K562 (cell line): ENCODE data around the gene STUM. TPM values are rescaled to one million over a fixed set of nuclear protein-coding genes. Genes with fewer than 3 reads are reported as not detected.

Source experiments
- ATAC-seq: fragments of 200-7000 bp; cut with Tn5 transposase; 3 replicates; pipeline ENCODE4 v1.9.1; 2020; ENCODE audit warnings: moderate library complexity
- BruUV-seq: library from RNA; stranded (reverse); fragments of 400-500 nt; replicated peaks from 2 replicates; lab custom pipeline; 2021; lab: Mats Ljungman, UMichigan
- CTCF ChIA-PET: fragments of 300-600 bp; formaldehyde crosslinking; extraction: SDS; loops from one replicate; lab custom pipeline; 2021; ENCODE audit warnings: low intra/inter-chr PET ratio; lab: Yijun Ruan, JAX
- POLR2A ChIA-PET: fragments of 300-600, 350-650 bp; sonication (Branson Sonifier 250); formaldehyde crosslinking; extraction: SDS; loops from one replicate; lab custom pipeline; 2021; ENCODE audit warnings: antibody characterized with exemption, inconsistent platforms; lab: Yijun Ruan, JAX
- DNase-seq, 4 experiments: peaks; one replicate each; pipeline versions ENCODE4 v3.0.0 to v3.0.0-alpha.2; 2011 to 2018; ENCODE audit warnings: low spot score in 3 of 4, mixed read lengths in 3 of 4; ENCODE audit errors: extremely low read depth in 1 of 4
- FAIRE-seq: peaks from 2 replicates; lab custom pipeline; 2011; peaks lifted over from hg19 to GRCh38; lab: Jason Lieb, UNC
- H2AFZ ChIP-seq: 2 replicates; pipeline ENCODE4 v1.6.0; 2011; ENCODE audit warnings: low read depth, low read length, control low read depth, inconsistent platforms
- H3K27ac ChIP-seq: fragments of 200-600 bp; 3 replicates; pipeline ENCODE4 v1.8.0; 2011; ENCODE audit warnings: low read depth, mild to moderate bottlenecking, control low read depth, inconsistent platforms, low read length, moderate library complexity, mixed read lengths; ENCODE audit errors: extremely low read depth
- H3K27me3 ChIP-seq, 2 experiments: fragments of 300-600 bp in 1 of 2; 2 replicates in 1 of 2; 3 replicates in 1 of 2; pipeline versions ENCODE4 v1.6.0 to v1.8.0; 2011; ENCODE audit warnings: inconsistent platforms in 2 of 2, low read length in 2 of 2, mild to moderate bottlenecking in 1 of 2, mixed read lengths in 1 of 2, moderate library complexity in 1 of 2; ENCODE audit not compliant: control insufficient read depth in 2 of 2, insufficient read depth in 2 of 2
- H3K36me3 ChIP-seq: fragments of 300-600 bp; 3 replicates; pipeline ENCODE4 v1.8.0; 2011; ENCODE audit warnings: mild to moderate bottlenecking, low read length, inconsistent platforms; ENCODE audit not compliant: control insufficient read depth, insufficient read depth
- H3K4me1 ChIP-seq, 2 experiments: fragments of 200-600 bp in 1 of 2; replicated peaks in 1 of 2; 2 replicates in 1 of 2; 3 replicates in 1 of 2; pipeline versions ENCODE4 v1.5.1 to v1.8.0; 2011; ENCODE audit warnings: inconsistent platforms in 2 of 2, low read length in 2 of 2, mild to moderate bottlenecking in 1 of 2, mixed read lengths in 1 of 2, moderate library complexity in 1 of 2; ENCODE audit not compliant: control insufficient read depth in 2 of 2, insufficient read depth in 2 of 2
- H3K4me2 ChIP-seq: 2 replicates; pipeline ENCODE4 v1.6.1; 2011; ENCODE audit warnings: low read length, control low read depth, inconsistent platforms, mixed read lengths; ENCODE audit not compliant: insufficient read depth
- H3K4me3 ChIP-seq: fragments of 200-600 bp; sonication (generic), shearing (Covaris generic); 2 replicates; pipeline ENCODE4 v1.5.1; 2016; ENCODE audit warnings: control low read depth, inconsistent platforms
- H3K79me2 ChIP-seq: fragments of 200-600 bp; 3 replicates; pipeline ENCODE4 v1.8.0; 2011; ENCODE audit warnings: low read length, inconsistent platforms; ENCODE audit not compliant: control insufficient read depth, insufficient read depth
- H3K9ac ChIP-seq, 2 experiments: 2 replicates each; pipeline versions ENCODE4 v1.6.0 to v1.6.1; 2011; ENCODE audit warnings: low read depth in 2 of 2, low read length in 2 of 2, control low read depth in 1 of 2, inconsistent platforms in 1 of 2, mild to moderate bottlenecking in 1 of 2, mixed read lengths in 1 of 2; ENCODE audit not compliant: insufficient read depth in 1 of 2
- H3K9me1 ChIP-seq: one replicate; pipeline ENCODE4 v1.6.0; 2011; ENCODE audit warnings: inconsistent platforms, mild to moderate bottlenecking, low read length, moderate library complexity; ENCODE audit not compliant: control insufficient read depth, insufficient read depth
- H3K9me3 ChIP-seq: replicated peaks from 2 replicates; pipeline ENCODE4 v1.5.1; 2011; ENCODE audit warnings: low read depth, low read length, inconsistent platforms; ENCODE audit not compliant: control insufficient read depth, insufficient read depth
- H4K20me1 ChIP-seq: replicated peaks from 2 replicates; pipeline ENCODE4 v1.6.1; 2011; ENCODE audit warnings: low read length, inconsistent platforms, mixed read lengths; ENCODE audit not compliant: control insufficient read depth, insufficient read depth
- CBFA2T3 ChIP-seq: fragments of 450-650 bp; IDR thresholded peaks from 2 replicates; pipeline ENCODE4 v1.6.1; 2017
- CREB1 ChIP-seq, 2 experiments: sonication (generic) in 1 of 2; formaldehyde crosslinking in 1 of 2; IDR thresholded peaks; 2 replicates each; pipeline versions ENCODE4 v1.6.1 to v1.8.0; 2012 to 2022; ENCODE audit warnings: inconsistent platforms in 1 of 2, mild to moderate bottlenecking in 1 of 2, missing genetic modification reagents in 1 of 2, moderate library complexity in 1 of 2
- CTCFL ChIP-seq: IDR thresholded peaks from 2 replicates; pipeline ENCODE4 v1.6.1; 2011; ENCODE audit warnings: borderline replicate concordance, low read depth, mild to moderate bottlenecking, moderate library complexity, low read length; ENCODE audit not compliant: insufficient read depth, poor library complexity, severe bottlenecking
- DACH1 ChIP-seq: fragments of 450-650 bp; IDR thresholded peaks from 2 replicates; pipeline ENCODE4 v1.6.1; 2018; ENCODE audit not compliant: partially characterized antibody
- EP400 ChIP-seq: fragments of 450-650 bp; IDR thresholded peaks from 2 replicates; pipeline ENCODE4 v1.6.1; 2017; ENCODE audit warnings: antibody characterized with exemption, mild to moderate bottlenecking, moderate library complexity
- HIVEP1 ChIP-seq: fragments of 250-450 bp; sonication (Bioruptor Pico); IDR thresholded peaks from 2 replicates; pipeline ENCODE4 v1.4.0; 2020; ENCODE audit warnings: mild to moderate bottlenecking
- HNRNPUL1 ChIP-seq: fragments of 200-400 bp; formaldehyde crosslinking; IDR thresholded peaks from 2 replicates; pipeline ENCODE4 v1.6.1; 2017; ENCODE audit warnings: low read length
- SIN3B ChIP-seq: fragments of 450-650 bp; IDR thresholded peaks from 2 replicates; pipeline ENCODE4 v1.6.1; 2017; ENCODE audit warnings: low read depth, mild to moderate bottlenecking, moderate library complexity
- TAF7 ChIP-seq: fragments of 450-650 bp; IDR thresholded peaks from 2 replicates; pipeline ENCODE4 v1.6.1; 2016; ENCODE audit warnings: missing genetic modification characterization, missing compliant biosample characterization
- U2AF1 ChIP-seq: fragments of 200-400 bp; formaldehyde crosslinking; optimal IDR thresholded peaks from 2 replicates; pipeline ENCODE3; 2017; ENCODE audit warnings: mild to moderate bottlenecking, low read depth, low read length, moderate library complexity
- ZNF655 ChIP-seq: fragments of 250-450 bp; sonication (Bioruptor Pico); IDR thresholded peaks from 2 replicates; pipeline ENCODE4 v1.5.0; 2021
- ZNF76 ChIP-seq: fragments of 250-450 bp; sonication (Bioruptor Pico); IDR thresholded peaks from 2 replicates; pipeline ENCODE4 v1.4.0; 2020; ENCODE audit warnings: mild to moderate bottlenecking, moderate library complexity, borderline replicate concordance
- WGBS: fragments of 100-300 bp; shearing (Covaris generic); methylation state at CpG from one replicate; pipeline ENCODE4 v1.1.6; 2016; ENCODE audit warnings: low coverage, mixed read lengths; ENCODE audit not compliant: insufficient coverage; ENCODE audit errors: missing lambda C conversion rate; 5-methylcytosine and 5-hydroxymethylcytosine counted together
- in situ Hi-C: fragments of 300-500 bp; cut with MboI; formaldehyde crosslinking; loops from 4 replicates; pipeline ENCODE4 v1.15.0; 2018; ENCODE audit warnings: inconsistent platforms, mixed read lengths
- intact Hi-C: fragments of 100-400 bp; cut with micrococcal nuclease; formaldehyde crosslinking; loops from 2 replicates; pipeline ENCODE4 v1.14.2; 2022
- polyA plus RNA-seq, 8 experiments: library from polyadenylated mRNA; depleted of rRNA in 4 of 8; stranded (reverse) in 5 of 8; unstranded in 3 of 8; fragments of >200 nt; fragmentation: Nextera tagmentation in 2 of 8; fragmentation: Illumina TruSeq in 1 of 8; extraction: Ambion mirVana in 2 of 8; extraction: Trizol in 1 of 8; gene quantifications; 2 replicates each; pipeline versions ENCODE4 v1.2.1 to v1.2.3, GENCODE V29; 2011 to 2014; ENCODE audit warnings: inconsistent platforms in 1 of 8, missing spikeins in 1 of 8
- total RNA-seq, 7 experiments: library from RNA; depleted of rRNA in 6 of 7; stranded (reverse); fragments of >200 nt in 6 of 7; fragmentation: Illumina TruSeq in 2 of 7; extraction: Trizol in 2 of 7; gene quantifications; 2 replicates each; pipeline versions ENCODE4 v1.2.1 to v1.2.3, GENCODE V29; 2011 to 2021; ENCODE audit warnings: low replicate concordance in 1 of 7

The STUM gene
- total and polyA plus RNA-seq, 9 of the 15 experiments (the other 6 are each of a cell fraction or from before 2014, with no cell fraction given), result not detected

- ATAC-seq, result no peak
- Histone ChIP-seq H3K4me1 (peaks cover 0 to 11% of the 10 kb centered on the region in 2 experiments; a peak in 2 of 5 replicates), H3K27ac (no peak overlapping the region), H3K79me2 (no peaks in the 10 kb centered on the region), H4K20me1 (0 out of 2 replicates have a peak, but pooled peaks cover 9% of the 10 kb centered on the region), H3K9ac (no peak overlapping the region), H3K27me3 (peaks cover 7 to 67% of the 10 kb centered on the region in 2 experiments), H3K9me3 (peaks cover 2% of the 10 kb centered on the region; the same call in 1 of the 2 replicates), H3K4me2 (no peak overlapping the region), H2AFZ (no peak overlapping the region), H3K4me3 (no peak overlapping the region), H3K36me3 (no peaks in the 10 kb centered on the region), H3K9me1 (no peaks in the 10 kb centered on the region)
- no peak for DNase-seq
- ChIA-PET POLR2A (interaction anchor here (0.6 kb wide), 1 partner anchor 260 kb away, joined by 4 read pairs; no protein-coding TSS in a partner anchor), CTCF (interaction anchor here (0.6 kb wide), 1 partner anchor 56 kb away, joined by 3 read pairs; no protein-coding TSS in a partner anchor)
- no peak for FAIRE-seq
- 0% methylated on average over 9 of the region's 10 CpGs for WGBS
- TF ChIP-seq DACH1 (no peak), HIVEP1 (no peak), CBFA2T3 (no peak), CREB1 (IDR thresholded peaks at IDR 0.05) (no peak), CREB1 (CRISPR knock-in tag; IDR thresholded peaks at IDR 0.05) (no peak), HNRNPUL1 (no peak), U2AF1 (no peak), ZNF76 (CRISPR knock-in tag) (no peak), ZNF655 (CRISPR knock-in tag) (no peak), EP400 (no peak), CTCFL (no peak), SIN3B (no peak), TAF7 (tag) (no peak)
- in situ Hi-C loops, result loop anchor here (10.0 kb wide), 2 partner anchors 803 to 1323 kb away; no protein-coding TSS in a partner anchor
- no TSS peak for BruUV-seq
- intact Hi-C loops, result no loop called here
These were observed 82.9 kb downstream of the STUM start for GRCh38 chr1:226631229-226632000.
